NCI-H2171 (cell line): Measurements from ENCODE around the gene BUD13.
A peak's percentile ranks its signal among the peaks of the same experiment; 100 is the strongest.
"Not testable (repeated sequence)": the region's sequence is repeated elsewhere in the genome, so short reads cannot be mapped to it uniquely, and the experiment has no call there.

Source experiments
- DNase-seq: peaks from one replicate; lab custom pipeline; 2025; lab: John Stamatoyannopoulos, UW

Gene BUD13

GRCh38 chr11:116772443-116773202, at the start of gene BUD13:
TSS of gene BUD13 (minus strand) at chr11:116772987. CDS start at chr11:116772964, 23 bp downstream.
- peak; percentile 88 for DNase-seq

GRCh38 chr11:116822575-116822974, 49.8 kb upstream of the BUD13 start:
- DNase-seq, result no peak

- DNase-seq, result no peak
Observed at GRCh38 chr11:116821050-116821918, 48.5 kb upstream of the BUD13 start.

GRCh38 chr11:116819049-116819448, 46.3 kb upstream of the BUD13 start:
- DNase-seq, result no peak

- no peak for DNase-seq
Observed at GRCh38 chr11:116814502-116814901, 41.7 kb upstream of the BUD13 start.

GRCh38 chr11:116813781-116814471, 41.1 kb upstream of the BUD13 start:
- no peak for DNase-seq

GRCh38 chr11:116813170-116813569, 40.4 kb upstream of the BUD13 start:
- DNase-seq, result no peak

- DNase-seq, result no peak
Observed at GRCh38 chr11:116812109-116812508, 39.3 kb upstream of the BUD13 start.

- DNase-seq, result no peak
Observed at GRCh38 chr11:116811194-116811593, 38.4 kb upstream of the BUD13 start.

GRCh38 chr11:116808262-116809175, 35.7 kb upstream of the BUD13 start:
- no peak for DNase-seq

GRCh38 chr11:116807601-116808261, 34.9 kb upstream of the BUD13 start:
- DNase-seq, result no peak

GRCh38 chr11:116804001-116804400, 31.2 kb upstream of the BUD13 start:
- DNase-seq, result no peak

GRCh38 chr11:116801662-116802061, 28.9 kb upstream of the BUD13 start:
- DNase-seq, result not testable (repeated sequence)

GRCh38 chr11:116800610-116801009, 27.8 kb upstream of the BUD13 start:
- no peak for DNase-seq

GRCh38 chr11:116798368-116798767, 25.6 kb upstream of the BUD13 start:
- no peak for DNase-seq

- DNase-seq, result no peak
Observed at GRCh38 chr11:116797816-116798215, 25.0 kb upstream of the BUD13 start.

GRCh38 chr11:116796548-116796947, 23.8 kb upstream of the BUD13 start:
- no peak for DNase-seq

- no peak for DNase-seq
Observed at GRCh38 chr11:116794851-116795250, 22.1 kb upstream of the BUD13 start.

GRCh38 chr11:116793772-116794097, 20.9 kb upstream of the BUD13 start:
- no peak for DNase-seq

GRCh38 chr11:116792869-116793771, 20.3 kb upstream of the BUD13 start:
- no peak for DNase-seq
